Endothelial cell of umbilical vein (primary cell): Measurements from ENCODE around the gene CEBPZOS. TPM values are rescaled to one million over a fixed set of nuclear protein-coding genes. Genes with fewer than 3 reads are reported as not detected.

Experiments used
- BruUV-seq: library from RNA; stranded (reverse); fragments of 400-500 nt; replicated peaks from 2 replicates; lab custom pipeline; 2021; lab: Mats Ljungman, UMichigan
- CTCF ChIA-PET: fragments of 300-600, 350-600 bp; sonication (Branson Sonifier 250); formaldehyde crosslinking; loops from one replicate; lab custom pipeline; 2021; ENCODE audit warnings: antibody characterized with exemption, inconsistent platforms; lab: Charles Lee
- POLR2A ChIA-PET: fragments of 300-600, 350-600 bp; sonication (Branson Sonifier 250); formaldehyde crosslinking; loops from one replicate; lab custom pipeline; 2021; ENCODE audit warnings: antibody characterized with exemption, inconsistent platforms; lab: Charles Lee
- DNase-seq: peaks from one replicate; pipeline ENCODE4 v3.0.0-alpha.2; 2011; ENCODE audit warnings: low read depth, low spot score
- FAIRE-seq: peaks from 2 replicates; lab custom pipeline; 2011; peaks lifted over from hg19 to GRCh38; lab: Jason Lieb, UNC
- H2AFZ ChIP-seq: 2 replicates; pipeline ENCODE4 v1.6.0; 2012; ENCODE audit warnings: low read depth, low read length, control low read depth, inconsistent platforms
- H3K27ac ChIP-seq: 2 replicates; pipeline ENCODE4 v1.5.1; 2011; ENCODE audit warnings: low read depth, mild to moderate bottlenecking, control low read depth, low read length, moderate library complexity; ENCODE audit not compliant: insufficient read depth
- H3K27me3 ChIP-seq, 2 experiments: 2 replicates each; pipeline versions ENCODE4 v1.6.0 to v1.6.1; 2011; ENCODE audit warnings: low read length in 2 of 2, mixed read lengths in 1 of 2; ENCODE audit not compliant: control insufficient read depth in 2 of 2, insufficient read depth in 2 of 2
- H3K36me3 ChIP-seq, 2 experiments: 2 replicates in 1 of 2; 3 replicates in 1 of 2; pipeline ENCODE4 v1.5.1; 2011; ENCODE audit warnings: low read length in 2 of 2, mild to moderate bottlenecking in 1 of 2, moderate library complexity in 1 of 2; ENCODE audit not compliant: control insufficient read depth in 2 of 2, insufficient read depth in 2 of 2; ENCODE audit errors: extremely low read depth in 1 of 2
- H3K4me1 ChIP-seq: 3 replicates; pipeline ENCODE4 v1.5.1; 2011; ENCODE audit warnings: mild to moderate bottlenecking, low read length; ENCODE audit not compliant: control insufficient read depth, insufficient read depth; ENCODE audit errors: extremely low read depth
- H3K4me2 ChIP-seq: 2 replicates; pipeline ENCODE4 v1.6.1; 2011; ENCODE audit warnings: low read length, control low read depth, mixed read lengths; ENCODE audit not compliant: insufficient read depth
- H3K4me3 ChIP-seq, 3 experiments: fragments of 200-600 bp in 1 of 3; sonication (generic), shearing (Covaris generic) in 1 of 3; replicated peaks in 1 of 3; 2 replicates each; pipeline ENCODE4 v1.5.1; 2011 to 2016; ENCODE audit warnings: control low read depth in 3 of 3, low read length in 3 of 3, mild to moderate bottlenecking in 2 of 3, inconsistent platforms in 1 of 3, low read depth in 1 of 3, moderate library complexity in 1 of 3; ENCODE audit not compliant: insufficient read depth in 1 of 3
- H3K79me2 ChIP-seq: 2 replicates; pipeline ENCODE4 v1.6.0; 2012; ENCODE audit warnings: low read length, inconsistent platforms; ENCODE audit not compliant: control insufficient read depth, insufficient read depth
- H3K9ac ChIP-seq: replicated peaks from 2 replicates; pipeline ENCODE3; 2011; ENCODE audit warnings: low read length, control low read depth; ENCODE audit not compliant: insufficient read depth; ENCODE audit errors: extremely low read depth
- H3K9me1 ChIP-seq: replicated peaks from 3 replicates; pipeline ENCODE4 v1.6.0; 2011; ENCODE audit warnings: mild to moderate bottlenecking, low read length; ENCODE audit not compliant: control insufficient read depth, insufficient read depth; ENCODE audit errors: extremely low read depth
- H3K9me3 ChIP-seq: replicated peaks from 2 replicates; pipeline ENCODE4 v1.5.1; 2012; ENCODE audit warnings: low read length, inconsistent platforms; ENCODE audit not compliant: control insufficient read depth, insufficient read depth
- H4K20me1 ChIP-seq: replicated peaks from 2 replicates; pipeline ENCODE3; 2011; ENCODE audit warnings: mild to moderate bottlenecking, low read length; ENCODE audit not compliant: control insufficient read depth, insufficient read depth; ENCODE audit errors: extremely low read depth
- CTCF ChIP-seq, 2 donors: IDR thresholded peaks; 1 replicate in 1 of 2; 2 replicates in 1 of 2; pipeline ENCODE4 v1.5.1; 2011; ENCODE audit warnings: low read length in 2 of 2, mild to moderate bottlenecking in 2 of 2, moderate library complexity in 2 of 2, control low read depth in 1 of 2, inconsistent platforms in 1 of 2, low read depth in 1 of 2; ENCODE audit not compliant: insufficient read depth in 1 of 2; ENCODE audit errors: extremely low read depth in 1 of 2
- EZH2 ChIP-seq: IDR thresholded peaks from 2 replicates; pipeline ENCODE4 v1.6.1; 2012; ENCODE audit warnings: borderline replicate concordance, low read depth, mild to moderate bottlenecking, moderate library complexity, low read length, inconsistent platforms; ENCODE audit not compliant: severe bottlenecking
- FOS ChIP-seq: IDR thresholded peaks from 2 replicates; pipeline ENCODE4 v1.6.1; 2011; ENCODE audit warnings: mild to moderate bottlenecking, low read length, moderate library complexity, borderline replicate concordance; ENCODE audit not compliant: insufficient read depth
- GATA2 ChIP-seq: IDR thresholded peaks from 2 replicates; pipeline ENCODE4 v1.7.0; 2011; ENCODE audit warnings: low read depth, mild to moderate bottlenecking, moderate library complexity, mixed read lengths, low read length; ENCODE audit not compliant: insufficient read length, insufficient read depth
- JUN ChIP-seq: IDR thresholded peaks from 2 replicates; pipeline ENCODE4 v1.6.1; 2011; ENCODE audit warnings: borderline replicate concordance, low read depth; ENCODE audit not compliant: insufficient read length, insufficient read depth
- MAX ChIP-seq: IDR thresholded peaks from 2 replicates; pipeline ENCODE4 v1.6.1; 2011; ENCODE audit not compliant: insufficient read depth, insufficient read length
- MYC ChIP-seq: IDR thresholded peaks from one replicate; pipeline ENCODE4 v1.6.1; 2011; ENCODE audit warnings: mild to moderate bottlenecking, low read depth, low read length
- POLR2A ChIP-seq: IDR thresholded peaks from 2 replicates; pipeline ENCODE4 v1.6.1; 2012; ENCODE audit warnings: low read depth, mild to moderate bottlenecking, control low read depth, low read length
- POLR2AphosphoS5 ChIP-seq: IDR thresholded peaks from 2 replicates; pipeline ENCODE4 v1.6.1; 2012; ENCODE audit warnings: low read depth, mild to moderate bottlenecking, control low read depth, low read length, moderate library complexity; ENCODE audit not compliant: insufficient read depth
- dilution Hi-C: fragments of 300-500 bp; cut with MboI; formaldehyde crosslinking; loops from one replicate; pipeline ENCODE4 v1.15.0; 2019; ENCODE audit warnings: low sequenced_read_pairs; ENCODE audit not compliant: extremely low pct_ligation_motif_present
- intact Hi-C: fragments of 100-400 bp; cut with micrococcal nuclease; formaldehyde crosslinking; loops from one replicate; pipeline ENCODE4 v1.10.0; 2022
- polyA plus RNA-seq, 4 experiments: library from polyadenylated mRNA; depleted of rRNA in 3 of 4; stranded (reverse) in 3 of 4; unstranded in 1 of 4; fragments of >200 nt; gene quantifications; 2 replicates each; pipeline versions ENCODE4 v1.2.1 to v1.2.3, GENCODE V29; 2011 to 2012; ENCODE audit warnings: missing spikeins in 1 of 4
- total RNA-seq: library from RNA; stranded (reverse); gene quantifications from 2 replicates; pipeline ENCODE4 v1.2.3, GENCODE V29; 2021

The CEBPZOS gene
- total and polyA plus RNA-seq, 2 donors (not counting 3 experiments of a cell fraction or from before 2014, with no cell fraction given): 29.1 to 36.3 TPM

GRCh38 chr2:37215250-37215649, 19.0 kb downstream of the CEBPZOS start:
- H3K9me1 ChIP-seq: no peaks in the 10 kb centered on the region
- no peak overlapping the region for H3K4me3 ChIP-seq
- H3K27me3 ChIP-seq: no peaks in the 10 kb centered on the region
- H3K79me2 ChIP-seq: no peaks in the 10 kb centered on the region
- TF ChIP-seq EZH2 (no peak), POLR2A (no peak), JUN (no peak), MAX (no peak), CTCF (IDR thresholded peaks at IDR 0.05; ENCODE audit: extremely low read depth in 1 of 2, insufficient read depth in 1 of 2, low read depth in 1 of 2, low read length in 2 of 2) (no peak), MYC (no peak), POLR2AphosphoS5 (no peak), GATA2 (no peak), FOS (no peak)
- H2AFZ ChIP-seq: no peak overlapping the region
- FAIRE-seq (no peak), DNase-seq (peak; percentile 4)
- H4K20me1 ChIP-seq: no peaks in the 10 kb centered on the region
- H3K9ac ChIP-seq: no peak overlapping the region
- no peak overlapping the region for H3K27ac ChIP-seq
- no TSS peak for BruUV-seq
- H3K9me3 ChIP-seq: no peaks in the 10 kb centered on the region
- H3K4me2 ChIP-seq: no peak overlapping the region
- dilution Hi-C loops: no loop called here
- ChIA-PET CTCF (interaction anchor here (1.5 to 2.1 kb wide), 2 partner anchors 13 to 44 kb away, joined by 4 read pairs; no protein-coding TSS in a partner anchor), POLR2A (no interaction called here)
- peaks cover 3 to 22% of the 10 kb centered on the region in 2 experiments for H3K36me3 ChIP-seq
- H3K4me1 ChIP-seq: no peaks in the 10 kb centered on the region
- intact Hi-C loops: no loop called here
